HG03354 (cell line): ENCODE data around the gene IL2RG.
A peak's percentile ranks its signal among the peaks of the same experiment; 100 is the strongest.

Experiments
- ATAC-seq: cut with Tn5 transposase; IDR thresholded peaks from one replicate; pipeline ENCODE4 v1.9.1; 2021; ENCODE audit warnings: mild to moderate bottlenecking; ENCODE audit not compliant: unreplicated experiment, poor library complexity, severe bottlenecking

The IL2RG gene

DNA sequence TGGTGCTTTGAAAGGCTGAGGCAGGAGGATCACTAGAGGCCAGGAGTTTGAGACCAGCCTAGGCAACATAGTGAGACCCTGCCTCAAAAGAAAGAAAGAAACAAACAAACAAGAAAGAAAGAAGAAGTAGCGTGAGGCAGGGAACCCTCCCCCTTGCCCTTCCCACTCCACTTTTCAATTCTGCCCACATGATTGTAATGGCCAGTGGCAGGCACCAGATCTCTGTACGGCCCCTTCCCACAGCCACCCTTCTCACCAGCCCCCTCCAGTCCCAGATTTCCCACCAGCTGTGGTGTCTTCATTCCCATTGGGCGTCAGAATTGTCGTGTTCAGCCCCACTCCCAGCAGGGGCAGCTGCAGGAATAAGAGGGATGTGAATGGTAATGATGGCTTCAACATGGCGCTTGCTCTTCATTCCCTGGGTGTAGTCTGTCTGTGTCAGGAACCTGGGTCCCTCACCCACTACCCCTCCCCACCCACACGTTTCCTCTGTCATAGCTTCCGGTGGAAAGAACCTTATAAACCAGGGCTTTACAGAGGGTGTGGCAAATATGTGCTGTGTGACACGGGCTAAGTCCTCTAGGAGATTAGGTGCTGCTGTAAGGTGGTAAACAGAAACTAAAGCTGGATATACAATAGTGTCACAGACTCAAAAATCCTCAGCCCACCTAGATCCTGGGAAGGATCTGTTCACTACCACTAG, at the start of gene IL2RG:
TSS of gene IL2RG (minus strand) at position 437 of the 703 bp plus-strand sequence. CDS start at position 399, 38 bp downstream.
- ATAC-seq = peak; percentile 91

DNA sequence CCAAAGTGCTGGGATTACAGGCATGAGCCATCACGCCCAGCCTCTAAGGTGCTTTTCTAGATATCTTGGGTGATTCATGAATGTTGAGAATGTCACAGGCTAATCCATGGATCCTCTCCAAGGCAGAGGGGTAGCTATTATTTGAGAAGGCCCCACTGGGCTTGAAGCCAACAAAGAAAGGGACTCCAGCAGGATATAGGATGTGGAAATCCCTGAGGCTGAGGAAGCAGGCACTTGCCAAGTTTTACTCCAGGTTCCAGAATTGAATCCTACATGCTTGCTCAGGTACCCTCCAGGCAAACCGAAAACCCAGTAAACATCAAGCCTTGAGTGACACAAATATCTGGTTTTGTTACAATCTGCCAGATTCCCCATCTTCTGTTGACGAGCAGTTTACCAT, 49.1 kb upstream of the IL2RG start:
- no peak for ATAC-seq

DNA sequence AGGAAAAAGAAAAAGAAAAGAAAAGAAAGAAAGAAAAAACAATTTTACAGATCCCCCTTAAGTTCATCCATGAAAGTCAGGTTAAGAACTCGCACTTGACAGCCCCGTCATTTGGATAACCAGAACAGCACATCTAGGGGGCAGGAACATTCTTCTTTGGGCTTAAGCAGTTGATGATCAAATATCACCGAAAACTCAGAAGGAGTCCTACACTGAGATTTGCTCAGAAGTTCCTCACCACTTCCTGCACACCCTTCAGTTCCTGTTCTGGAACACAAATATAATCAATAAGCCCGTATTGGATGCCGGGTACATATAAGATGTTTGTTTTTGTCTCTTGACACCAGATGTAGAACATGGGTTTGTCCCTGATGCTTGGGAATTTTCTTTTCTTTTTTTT, 48.0 kb upstream of the IL2RG start:
- no peak for ATAC-seq

DNA sequence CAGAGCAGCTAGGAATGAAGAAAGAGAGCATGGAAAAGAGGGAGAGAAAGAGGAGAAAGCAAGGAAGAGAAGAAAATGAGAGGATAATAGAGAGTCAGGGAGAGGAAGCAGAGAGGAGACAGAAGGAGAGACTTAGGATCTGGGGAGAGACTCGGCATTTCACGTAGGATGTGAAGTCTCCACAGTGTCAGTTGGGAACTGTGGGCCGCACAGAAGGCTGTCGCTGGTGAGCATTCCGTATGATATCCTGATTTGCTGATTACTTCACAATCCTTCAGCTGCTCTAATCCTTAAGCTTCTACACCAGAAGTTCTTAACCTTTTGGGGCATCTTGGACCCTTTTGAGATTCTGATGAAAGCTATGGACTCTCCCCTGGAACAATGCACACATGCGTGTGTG, 47.2 kb upstream of the IL2RG start:
- ATAC-seq = no peak

DNA sequence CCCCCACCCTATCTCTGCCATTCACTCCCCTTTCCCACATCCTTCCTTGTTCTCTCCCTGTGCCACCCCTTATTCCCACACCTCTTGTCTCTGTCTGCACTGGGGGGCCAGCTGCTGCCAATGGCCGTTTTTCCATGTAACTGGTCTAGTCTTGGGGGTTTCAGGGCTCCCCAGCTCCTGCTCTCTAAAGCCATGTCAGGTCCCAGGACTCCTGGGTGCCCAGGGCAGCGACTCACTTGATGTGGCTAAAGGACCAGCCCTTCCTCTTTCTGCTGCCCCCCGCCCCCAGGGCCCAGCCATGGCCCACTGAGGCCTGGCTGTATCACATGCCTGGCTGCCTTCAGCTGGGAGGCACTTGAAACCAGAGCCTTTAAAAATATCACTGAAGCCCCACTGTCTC, 43.3 kb upstream of the IL2RG start:
- no peak for ATAC-seq

DNA sequence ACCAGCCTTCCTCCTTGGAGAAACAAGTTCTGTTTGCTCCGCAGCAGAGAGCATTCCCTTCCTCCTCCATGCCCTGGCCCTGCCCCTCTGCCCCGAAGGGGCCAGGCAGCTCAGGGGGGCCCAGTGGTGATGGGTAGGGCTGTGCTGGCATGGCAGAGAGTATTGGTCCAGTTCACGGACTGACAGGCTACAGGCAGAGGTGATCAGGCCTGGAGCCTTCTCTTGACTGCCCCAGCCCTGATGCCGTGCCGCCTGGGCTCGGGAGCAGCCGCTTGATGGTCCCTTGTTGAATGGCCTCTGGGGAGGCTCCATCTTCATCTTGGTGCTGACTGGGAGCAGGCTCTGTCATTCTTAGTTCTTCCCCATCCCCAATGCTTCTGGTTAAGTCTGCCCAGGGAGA, 42.8 kb upstream of the IL2RG start:
- no peak for ATAC-seq

DNA sequence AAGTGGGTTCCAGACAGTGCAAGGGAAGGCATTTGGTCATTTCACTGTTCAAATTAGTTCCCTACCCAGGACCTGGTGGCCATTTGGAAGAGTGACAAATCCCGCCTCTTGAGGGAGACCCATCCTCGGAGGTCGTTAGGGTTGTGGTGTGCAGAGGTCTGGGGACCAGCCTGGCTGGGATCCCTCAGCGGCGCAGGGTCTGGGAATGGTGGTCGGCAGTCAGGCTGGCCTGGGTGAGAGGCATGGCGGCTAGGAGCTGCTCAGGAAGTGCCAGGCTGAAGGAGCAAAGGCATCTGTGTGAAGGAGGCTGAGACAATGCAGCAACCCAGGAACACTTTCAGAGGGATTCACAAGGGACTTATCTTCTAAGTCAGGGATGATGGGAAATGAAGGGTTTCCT, 40.0 kb upstream of the IL2RG start:
- no peak for ATAC-seq

DNA sequence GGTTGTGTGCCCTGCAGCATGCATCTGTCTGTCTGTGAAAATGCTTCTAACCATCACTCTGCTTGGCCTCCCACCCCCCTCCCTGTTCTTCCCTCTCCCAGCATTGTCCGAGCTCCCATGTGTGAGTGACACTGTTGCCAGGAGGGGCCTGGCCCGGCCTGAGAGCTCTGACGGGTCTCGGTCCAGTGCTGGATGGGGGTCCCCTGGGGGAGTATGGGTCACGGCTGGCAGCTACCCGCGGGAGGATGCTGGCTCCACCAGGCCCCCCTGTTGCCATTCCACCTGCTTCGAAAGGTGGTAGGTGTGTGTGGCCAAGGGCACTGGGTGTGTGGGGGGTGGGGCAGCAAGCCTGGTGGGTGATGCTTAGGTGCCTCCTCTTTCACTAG, 36.9 kb upstream of the IL2RG start:
- no peak for ATAC-seq

DNA sequence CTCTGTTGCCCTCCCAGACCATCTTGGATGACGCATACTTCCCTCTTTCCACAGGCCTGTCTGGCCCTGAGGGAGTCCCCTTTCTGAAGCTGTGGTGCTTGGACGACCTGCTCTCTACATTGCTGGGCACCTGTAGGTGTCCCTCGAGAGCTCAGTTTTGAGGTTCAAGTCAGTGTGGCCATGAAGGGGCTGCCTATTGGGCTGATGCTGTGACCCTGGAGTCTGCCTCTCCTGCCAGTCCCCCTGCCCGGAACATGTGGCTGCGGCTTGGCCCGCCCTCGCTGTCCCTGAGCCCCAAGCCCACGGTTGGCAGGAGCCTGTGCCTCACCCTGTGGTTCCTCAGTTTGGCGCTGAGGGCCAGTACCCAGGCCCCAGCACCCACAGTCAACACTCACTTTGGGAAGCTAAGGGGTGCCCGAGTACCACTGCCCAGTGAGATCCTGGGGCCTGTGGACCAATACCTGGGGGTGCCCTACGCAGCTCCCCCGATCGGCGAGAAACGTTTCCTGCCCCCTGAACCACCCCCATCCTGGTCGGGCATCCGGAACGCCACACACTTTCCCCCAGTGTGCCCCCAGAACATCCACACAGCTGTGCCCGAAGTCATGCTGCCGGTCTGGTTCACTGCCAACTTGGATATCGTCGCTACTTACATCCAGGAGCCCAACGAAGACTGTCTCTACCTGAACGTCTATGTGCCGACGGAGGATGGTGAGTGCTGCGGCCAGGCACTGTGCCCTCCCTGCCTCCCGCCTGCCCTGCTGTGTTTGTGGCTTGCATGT, 36.3 kb upstream of the IL2RG start:
- no peak for ATAC-seq

DNA sequence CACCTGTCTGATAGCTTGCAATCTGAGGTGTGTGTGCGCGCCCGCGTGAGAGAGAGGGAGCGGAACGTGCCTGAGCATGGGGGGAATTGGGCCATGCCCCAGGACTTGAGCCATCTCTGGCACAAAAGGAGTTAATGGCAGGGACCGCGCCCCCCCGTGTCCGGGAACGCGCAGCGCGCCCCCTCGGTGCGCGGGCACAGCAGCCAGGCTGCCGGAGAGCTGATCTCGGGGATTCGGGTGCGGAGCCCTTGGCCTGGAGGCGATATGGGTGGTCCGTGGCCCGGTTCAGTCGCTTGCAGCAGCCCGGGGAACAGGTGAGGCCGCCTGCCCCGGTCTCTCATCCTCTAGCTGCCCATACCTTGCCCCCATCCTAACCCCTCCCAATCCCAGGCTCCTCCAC, 33.3 kb upstream of the IL2RG start, which contains the start of gene NLGN3:
TSS of gene NLGN3 (plus strand) at position 191 of the 400 bp plus-strand sequence. CDS start 2,909 bp downstream, outside the sequence.
- ATAC-seq = no peak

DNA sequence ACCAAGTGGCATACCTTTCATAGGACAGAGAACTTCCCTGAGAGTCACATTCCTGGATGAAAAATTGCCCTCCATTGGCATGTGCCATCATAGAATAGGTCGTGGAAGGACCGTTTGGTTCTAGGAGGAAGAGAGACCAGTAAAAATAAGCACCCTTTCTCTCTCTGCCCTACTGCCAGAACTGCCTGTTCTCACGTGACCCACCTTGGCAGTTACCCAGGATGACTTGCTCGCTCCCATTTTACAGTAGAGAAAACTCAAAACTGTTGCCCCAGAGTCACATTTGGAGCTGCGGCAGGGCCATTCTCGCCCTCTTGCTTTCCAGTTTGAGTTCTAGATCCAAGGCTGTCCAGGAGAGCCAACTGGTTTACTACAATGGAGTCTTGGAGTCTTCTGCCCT, 32.1 kb upstream of the IL2RG start:
- ATAC-seq = no peak

DNA sequence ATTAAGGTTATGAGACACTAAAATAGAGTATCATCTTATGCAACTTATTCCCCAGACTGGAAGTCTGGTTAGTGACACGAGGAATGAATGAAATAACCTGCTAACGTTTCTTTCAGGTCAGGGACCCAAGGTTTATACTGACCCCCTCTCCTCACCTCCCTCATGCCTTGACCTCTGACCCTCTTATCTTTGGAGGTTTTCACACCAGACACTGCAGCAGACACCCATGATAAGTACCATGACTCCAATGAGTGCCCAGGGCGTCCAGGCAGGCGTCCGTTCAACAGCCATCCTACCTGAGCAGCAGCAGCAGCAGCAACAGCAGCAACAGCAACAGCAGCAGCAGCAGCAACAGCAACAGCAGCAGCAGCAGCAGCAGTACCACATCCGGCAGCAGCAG, 29.1 kb upstream of the IL2RG start:
- ATAC-seq = no peak

DNA sequence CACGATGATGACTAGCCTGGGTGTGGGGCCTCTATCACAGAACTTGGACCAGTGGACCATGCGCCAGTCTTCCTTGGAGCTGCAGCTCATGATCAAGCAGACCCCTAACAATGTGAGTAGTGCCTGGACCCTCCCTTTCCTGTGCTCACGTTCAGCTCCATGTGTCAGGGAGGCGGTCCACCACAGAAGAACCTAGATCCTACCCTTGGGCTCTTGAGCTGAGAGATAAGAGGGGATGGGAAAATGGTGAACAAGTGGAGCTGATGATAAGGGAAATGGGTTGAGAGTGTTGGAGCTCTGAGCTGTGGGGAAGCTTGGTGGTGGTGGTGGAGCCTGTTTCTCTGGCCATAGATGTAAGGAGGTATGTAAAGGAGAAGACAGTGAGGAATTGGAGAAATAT, 20.1 kb upstream of the IL2RG start:
- ATAC-seq = no peak

DNA sequence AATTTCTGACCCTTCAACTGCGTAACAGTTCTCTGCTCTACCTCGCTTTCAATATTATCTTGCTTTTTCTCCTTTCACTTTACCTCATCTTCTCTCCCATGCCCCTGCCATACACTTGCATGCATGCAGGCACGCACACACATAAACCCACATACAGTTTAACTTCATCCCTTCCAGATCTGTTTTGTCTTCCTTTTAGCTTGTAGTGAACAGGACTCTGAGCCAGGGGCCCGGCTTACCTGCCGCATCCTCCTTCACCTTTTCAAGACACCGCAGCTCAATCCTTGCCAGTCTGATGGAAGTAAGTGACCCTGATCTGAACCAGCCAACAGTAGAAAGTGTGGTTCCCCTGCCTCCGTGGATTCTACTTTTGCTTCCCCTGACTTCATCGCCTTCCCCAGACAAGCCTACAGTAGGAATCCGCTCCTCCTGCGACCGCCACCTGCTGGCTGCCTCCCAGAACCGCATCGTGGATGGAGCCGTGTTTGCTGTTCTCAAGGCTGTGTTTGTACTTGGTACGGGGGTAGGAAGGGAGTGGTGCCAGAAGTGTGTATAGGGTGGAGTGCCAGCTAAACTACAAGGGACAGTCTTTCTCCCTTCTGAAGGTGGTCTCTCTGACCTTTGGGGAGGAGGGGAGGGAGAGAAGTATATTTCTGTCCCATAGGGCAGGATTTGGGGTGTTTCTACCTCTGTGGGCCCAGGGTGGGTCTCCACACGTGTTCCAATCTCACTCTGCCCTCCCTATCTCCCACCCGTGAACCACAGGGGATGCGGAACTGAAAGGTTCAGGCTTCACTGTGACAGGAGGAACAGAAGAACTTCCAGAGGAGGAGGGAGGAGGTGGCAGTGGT, 17.8 kb upstream of the IL2RG start:
- peak; percentile 87 for ATAC-seq

DNA sequence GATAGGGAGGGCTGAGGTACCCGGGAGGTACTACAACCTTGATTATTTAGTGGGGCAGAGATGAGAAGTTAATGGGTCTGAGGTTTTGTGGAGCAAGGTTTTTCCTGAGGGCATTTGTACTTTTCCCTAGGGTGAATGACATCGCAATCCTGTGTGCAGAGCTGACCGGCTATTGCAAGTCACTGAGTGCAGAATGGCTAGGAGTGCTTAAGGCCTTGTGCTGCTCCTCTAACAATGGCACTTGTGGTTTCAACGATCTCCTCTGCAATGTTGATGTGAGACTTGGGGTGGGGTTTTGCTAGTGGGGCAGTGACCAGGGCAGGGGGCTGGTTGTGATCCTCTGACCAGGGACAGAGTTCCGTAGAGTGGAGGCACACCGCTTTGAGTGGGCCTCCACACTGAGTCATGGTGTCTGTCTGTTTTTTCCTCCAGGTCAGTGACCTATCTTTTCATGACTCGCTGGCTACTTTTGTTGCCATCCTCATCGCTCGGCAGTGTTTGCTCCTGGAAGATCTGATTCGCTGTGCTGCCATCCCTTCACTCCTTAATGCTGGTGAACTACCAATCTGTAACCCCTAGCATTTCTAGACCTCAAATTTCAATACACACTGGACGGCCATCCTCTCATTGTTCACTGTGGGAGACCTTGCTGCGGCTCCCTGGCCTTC, 16.9 kb upstream of the IL2RG start:
- ATAC-seq = no peak

DNA sequence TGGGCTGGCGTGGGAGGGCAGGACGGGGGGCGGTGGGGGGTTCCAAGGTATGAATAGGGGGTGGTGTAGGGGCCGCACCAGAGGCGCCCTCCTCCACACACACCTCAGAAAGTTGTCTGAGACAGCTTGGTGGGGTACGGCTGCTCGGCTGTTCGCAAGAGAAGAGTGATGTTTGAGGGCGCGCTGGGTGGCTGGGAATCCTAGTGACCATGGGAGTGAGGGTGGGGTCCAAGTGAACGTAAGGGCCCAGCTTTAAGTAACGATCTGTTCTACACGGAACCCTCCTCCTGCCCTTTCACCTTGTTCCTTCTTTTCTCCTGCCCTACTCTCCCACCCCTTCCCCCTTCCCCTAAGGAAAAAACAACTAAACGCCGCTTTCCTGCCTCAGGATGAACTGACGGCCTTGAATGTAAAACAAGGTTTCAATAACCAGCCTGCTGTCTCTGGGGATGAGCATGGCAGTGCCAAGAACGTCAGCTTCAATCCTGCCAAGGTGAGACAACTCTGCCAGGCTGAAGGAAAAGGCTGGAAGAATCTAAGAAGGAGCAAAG, 7.7 kb upstream of the IL2RG start:
- no peak for ATAC-seq

DNA sequence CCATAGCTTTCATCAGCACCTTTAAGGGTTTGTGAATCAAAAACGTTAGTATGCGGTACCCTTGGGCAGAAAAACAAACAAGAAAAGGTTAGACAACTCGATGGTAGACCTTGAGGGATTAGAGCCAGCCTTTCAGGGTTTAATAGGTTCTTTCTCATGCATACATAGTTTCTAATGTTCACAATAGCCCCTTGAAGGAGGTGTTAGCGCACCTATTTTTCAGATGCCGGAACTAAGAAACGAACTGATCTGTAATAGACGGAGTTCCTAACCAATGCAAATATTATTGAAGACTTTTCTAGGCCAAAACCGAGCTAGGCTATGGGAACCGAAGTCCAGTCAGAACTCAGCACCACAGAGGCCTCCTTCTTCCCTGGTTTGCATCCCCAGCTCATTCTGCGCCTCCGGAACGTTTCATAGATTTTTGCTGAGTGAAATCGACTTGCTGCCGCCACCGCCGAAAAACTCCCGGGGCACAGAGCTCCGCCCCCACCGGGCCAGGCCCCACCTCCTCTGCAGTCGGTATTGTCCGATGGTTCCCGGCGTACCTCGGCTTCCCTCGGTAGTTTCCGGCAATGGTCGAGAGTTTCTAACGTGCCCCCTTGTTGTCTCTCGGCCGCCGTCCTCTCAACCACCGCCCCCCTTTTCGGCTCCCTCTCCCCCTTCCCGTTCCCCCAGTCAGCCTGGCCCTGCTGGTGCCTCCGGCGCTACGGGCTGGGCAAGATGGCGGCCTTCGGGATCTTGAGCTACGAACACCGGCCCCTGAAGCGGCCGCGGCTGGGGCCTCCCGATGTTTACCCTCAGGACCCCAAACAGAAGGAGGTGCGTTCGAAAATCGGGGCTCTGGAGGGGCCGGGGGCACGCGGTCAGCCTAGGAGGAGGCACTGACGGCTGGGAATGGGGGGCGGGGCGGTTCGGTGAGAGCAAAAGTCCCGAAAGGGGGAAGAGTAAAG, 6.9 kb upstream of the IL2RG start, which contains the start of gene MED12:
TSS of gene MED12 (plus strand) at position 565 of the 953 bp plus-strand sequence. CDS start at position 724, 159 bp downstream.
- ATAC-seq = peak; percentile 93

DNA sequence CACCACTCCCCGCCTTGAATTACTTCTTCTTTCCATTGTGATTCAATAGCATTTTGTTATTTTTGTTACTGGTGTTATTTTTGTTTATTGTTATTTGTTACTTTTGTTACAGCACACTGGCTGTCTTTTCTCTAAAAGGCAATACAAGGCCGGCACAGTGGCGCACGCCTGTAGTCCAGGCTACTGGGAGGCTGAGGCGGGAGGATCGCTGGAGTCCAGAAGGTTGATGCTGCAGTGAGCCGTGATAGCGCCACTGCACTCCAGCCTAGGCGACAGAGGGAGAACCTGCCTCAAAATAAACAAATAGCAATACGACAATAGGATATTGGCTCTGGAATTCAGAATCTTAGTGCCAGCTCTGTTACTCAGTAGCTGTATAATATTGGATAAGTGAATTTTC, 6.0 kb upstream of the IL2RG start:
- ATAC-seq = no peak
